ENCODE measurements around the gene WNT3A. TPM values are rescaled to one million over a fixed set of nuclear protein-coding genes. Genes with fewer than 3 reads are reported as not detected.

WNT3A gene
- total RNA-seq, 4 donors from 2014 or later = 1.9 to 4.1 (median 3.5) TPM

DNA sequence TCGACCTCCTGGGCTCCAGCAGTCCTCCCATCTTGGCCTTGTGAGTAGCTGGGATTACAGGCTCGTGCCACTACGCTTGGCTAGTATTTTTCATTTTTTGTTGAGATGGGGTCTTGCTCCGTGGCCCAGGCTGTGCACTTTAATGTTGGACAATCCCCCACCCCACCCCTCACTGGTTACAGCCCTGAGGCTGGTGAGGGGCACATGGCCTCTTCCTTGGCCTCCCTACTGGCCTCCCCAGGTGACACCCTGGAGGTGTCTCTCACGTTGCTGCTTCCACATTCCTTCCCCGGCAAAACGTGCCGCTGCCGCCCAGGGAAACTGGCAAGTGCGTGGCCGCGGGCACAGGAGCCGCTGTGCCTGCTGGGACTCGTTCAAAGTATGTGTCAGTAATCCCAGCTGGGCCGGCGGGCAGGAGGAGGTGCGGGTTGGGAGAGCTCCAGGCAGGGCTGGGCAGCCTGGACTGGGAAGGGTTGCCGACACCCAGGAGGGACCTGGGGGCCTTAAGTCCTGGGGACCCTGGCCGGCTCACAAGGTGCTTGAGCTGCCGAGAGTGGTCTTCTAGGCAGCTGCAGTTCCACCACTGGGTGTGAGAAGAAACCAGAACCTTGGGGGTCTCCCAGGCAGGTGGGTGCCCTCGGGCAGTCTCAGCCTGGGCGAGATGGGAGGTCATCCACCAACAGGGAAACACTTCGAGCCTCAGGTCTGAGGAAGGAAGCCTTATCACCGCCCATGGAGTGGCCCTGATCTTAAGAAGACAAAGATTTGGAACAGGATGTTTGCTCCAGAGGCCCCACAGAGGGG, 6.5 kb downstream of the WNT3A start:
- no peak overlapping the region for H3K4me3 ChIP-seq (ENCODE audit: low read depth, poor library complexity, severe bottlenecking)
- peak; percentile 70 to 93 for DNase-seq (ENCODE audit: low spot score in 2 of 2)
- 50 to 65% methylated on average over 20 of the region's 24 CpGs for WGBS, 2 donors
- TF ChIP-seq, protein P1, sequence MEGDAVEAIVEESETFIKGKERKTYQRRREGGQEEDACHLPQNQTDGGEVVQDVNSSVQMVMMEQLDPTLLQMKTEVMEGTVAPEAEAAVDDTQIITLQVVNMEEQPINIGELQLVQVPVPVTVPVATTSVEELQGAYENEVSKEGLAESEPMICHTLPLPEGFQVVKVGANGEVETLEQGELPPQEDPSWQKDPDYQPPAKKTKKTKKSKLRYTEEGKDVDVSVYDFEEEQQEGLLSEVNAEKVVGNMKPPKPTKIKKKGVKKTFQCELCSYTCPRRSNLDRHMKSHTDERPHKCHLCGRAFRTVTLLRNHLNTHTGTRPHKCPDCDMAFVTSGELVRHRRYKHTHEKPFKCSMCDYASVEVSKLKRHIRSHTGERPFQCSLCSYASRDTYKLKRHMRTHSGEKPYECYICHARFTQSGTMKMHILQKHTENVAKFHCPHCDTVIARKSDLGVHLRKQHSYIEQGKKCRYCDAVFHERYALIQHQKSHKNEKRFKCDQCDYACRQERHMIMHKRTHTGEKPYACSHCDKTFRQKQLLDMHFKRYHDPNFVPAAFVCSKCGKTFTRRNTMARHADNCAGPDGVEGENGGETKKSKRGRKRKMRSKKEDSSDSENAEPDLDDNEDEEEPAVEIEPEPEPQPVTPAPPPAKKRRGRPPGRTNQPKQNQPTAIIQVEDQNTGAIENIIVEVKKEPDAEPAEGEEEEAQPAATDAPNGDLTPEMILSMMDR (IDR thresholded peaks at IDR 0.05) = no peak
- no peak for TF ChIP-seq POLR2A (IDR thresholded peaks at IDR 0.05)
- intact Hi-C loops (cut with DNase I; ENCODE audit: low total_unique reads) = no loop called here

DNA sequence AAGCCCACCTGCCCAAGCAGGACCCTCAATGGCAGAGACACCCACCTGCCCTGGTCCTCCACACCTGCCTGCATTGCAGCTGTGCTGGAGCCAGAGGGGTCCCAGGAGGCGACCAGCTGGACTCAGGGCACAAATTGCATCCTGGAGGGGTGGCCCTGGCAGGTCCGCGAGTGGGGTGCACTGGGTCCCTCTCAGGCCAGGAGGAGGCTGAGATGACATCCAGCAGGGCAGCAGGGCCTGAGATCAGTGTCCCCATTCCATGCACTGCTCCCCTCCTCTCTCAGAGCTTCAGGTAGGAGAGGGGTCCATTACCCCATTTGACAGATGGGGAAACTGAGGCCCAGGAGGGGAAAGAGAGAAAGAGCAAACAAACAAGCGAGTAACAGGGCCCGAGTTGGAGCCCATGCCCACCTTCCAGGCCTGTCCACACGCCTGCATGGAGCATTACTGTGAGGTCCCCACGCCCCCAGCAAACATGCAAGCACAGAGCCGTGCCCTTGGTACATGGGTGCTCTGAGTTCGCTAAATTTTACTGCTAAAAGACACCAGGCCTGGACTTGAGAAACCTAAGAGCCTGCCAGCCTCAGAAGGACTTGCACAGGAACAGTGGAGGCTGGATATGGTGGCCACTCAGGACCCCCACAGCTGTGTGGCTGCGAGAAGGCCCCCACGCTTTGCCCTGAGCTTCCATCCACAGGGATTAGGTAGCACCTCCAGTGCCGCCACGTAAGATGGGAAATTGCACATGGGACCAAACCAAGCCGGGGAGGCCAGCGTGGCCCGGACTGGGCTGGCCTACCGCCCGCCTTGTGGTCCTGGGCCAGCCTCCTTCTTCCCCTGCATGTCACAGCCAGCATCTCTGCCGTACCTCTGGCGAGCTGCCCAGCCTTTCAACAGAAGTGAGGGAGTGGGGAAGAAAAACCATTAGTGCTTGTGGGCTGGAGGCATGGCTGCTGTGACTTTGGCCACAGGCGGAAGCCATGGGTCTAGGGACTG, 7.4 kb downstream of the WNT3A start:
- DNase-seq (ENCODE audit: low spot score in 2 of 2) = peak in 1 of 2 donors; percentile 85
- intact Hi-C loops (cut with DNase I; ENCODE audit: low total_unique reads) = no loop called here
- 42 to 46% methylated on average over 18 to 20 of the region's 21 CpGs for WGBS, 2 donors
- no peak overlapping the region for H3K4me3 ChIP-seq (ENCODE audit: low read depth, poor library complexity, severe bottlenecking)
- TF ChIP-seq, protein P1 (IDR thresholded peaks at IDR 0.05) = no peak
- TF ChIP-seq POLR2A (IDR thresholded peaks at IDR 0.05) = no peak

DNA sequence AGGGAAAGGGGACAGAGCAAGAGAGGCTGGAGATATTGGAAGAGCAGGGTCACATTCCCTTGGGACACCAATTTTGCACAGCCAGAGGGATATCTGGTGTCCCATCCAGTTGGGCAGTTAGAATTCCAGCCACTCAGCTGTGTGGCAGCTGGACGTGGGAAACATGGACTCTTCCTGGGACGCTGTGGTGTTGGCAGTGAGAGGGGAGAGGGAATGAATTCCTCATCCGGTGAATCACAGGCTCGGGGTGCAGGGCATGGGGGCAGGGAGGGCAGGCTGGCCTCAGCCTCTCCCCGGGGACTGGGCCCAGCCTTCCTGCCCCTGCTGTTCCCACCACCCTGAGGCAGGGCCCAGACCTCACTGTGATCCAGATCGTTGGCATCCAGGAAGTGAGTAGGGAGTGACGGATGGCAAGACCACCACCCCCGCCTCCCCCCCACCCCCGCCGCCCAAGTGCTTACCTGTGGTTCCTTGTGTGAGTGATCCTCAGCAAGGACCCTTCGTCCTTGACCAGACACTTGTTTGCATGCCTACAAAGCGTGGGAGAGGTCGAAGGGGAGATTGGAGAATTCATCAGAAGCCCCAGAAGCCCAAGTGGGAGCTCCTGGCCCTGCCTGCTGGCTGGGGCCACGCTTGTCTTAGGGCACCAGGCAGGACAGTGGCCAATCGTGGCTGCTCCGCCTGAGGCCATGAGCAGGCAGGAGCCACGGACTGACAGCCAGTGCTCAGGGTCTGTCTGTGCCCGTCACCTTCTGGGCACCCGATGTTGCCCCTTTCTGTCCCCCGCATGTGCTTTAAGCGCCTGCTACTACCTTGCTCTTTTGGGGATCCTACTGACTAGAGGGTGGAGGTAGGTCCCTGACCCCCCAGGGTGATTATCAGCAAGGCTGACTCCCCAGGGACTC, 8.7 kb downstream of the WNT3A start:
- TF ChIP-seq POLR2A (IDR thresholded peaks at IDR 0.05) = no peak
- TF ChIP-seq, protein P1 (IDR thresholded peaks at IDR 0.05) = no peak
- intact Hi-C loops (cut with DNase I; ENCODE audit: low total_unique reads) = no loop called here
- no peak overlapping the region for H3K4me3 ChIP-seq (ENCODE audit: low read depth, poor library complexity, severe bottlenecking)
- peak in 1 of 2 donors; percentile 74 for DNase-seq (ENCODE audit: low spot score in 2 of 2)
- WGBS, 2 donors = 72 to 82% methylated on average over 17 to 21 of the region's 21 CpGs

DNA sequence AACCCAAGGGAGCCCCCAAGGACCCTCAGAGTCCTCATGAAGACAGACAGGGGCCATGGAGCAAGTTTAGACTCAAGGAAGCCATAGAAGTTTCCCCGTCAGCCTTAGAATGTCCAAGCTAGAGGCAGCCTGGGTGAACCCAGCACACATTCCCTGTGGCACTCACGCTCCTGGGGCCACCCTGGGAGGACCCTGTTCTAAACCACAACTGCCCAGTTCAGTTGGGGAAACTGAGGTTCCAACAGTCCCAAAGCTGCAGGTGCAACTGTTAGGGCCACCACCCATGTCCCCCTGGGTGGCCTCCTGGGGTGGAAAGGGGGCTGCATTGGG, 9.3 kb downstream of the WNT3A start:
- DNase-seq (ENCODE audit: low spot score in 2 of 2) = no peak

More for the DNA sequence above, 9.3 kb downstream of the WNT3A start:
- H3K4me3 ChIP-seq (ENCODE audit: low read depth, poor library complexity, severe bottlenecking) = no peak overlapping the region
- 100% methylated on average over 2 of the region's 2 CpGs for WGBS, 2 donors
- intact Hi-C loops (cut with DNase I; ENCODE audit: low total_unique reads) = no loop called here
- TF ChIP-seq POLR2A (IDR thresholded peaks at IDR 0.05) = no peak
- TF ChIP-seq, protein P1 (IDR thresholded peaks at IDR 0.05) = no peak
